ENCODE measurements around the gene APOBR.
"Not testable (repeated sequence)": the region's sequence is repeated elsewhere in the genome, so short reads cannot be mapped to it uniquely, and the experiment has no call there.

APOBR gene

GRCh38 chr16:28527985-28528384 is 33.5 kb downstream of the APOBR start:
- no peak for DNase-seq

- no peak for DNase-seq
Measured at GRCh38 chr16:28528463-28528867, 34.0 kb downstream of the APOBR start.

- DNase-seq: no peak
Measured at GRCh38 chr16:28529124-28529523, 34.7 kb downstream of the APOBR start.

- DNase-seq: no peak
Measured at GRCh38 chr16:28531777-28532744, 37.6 kb downstream of the APOBR start.

DNA sequence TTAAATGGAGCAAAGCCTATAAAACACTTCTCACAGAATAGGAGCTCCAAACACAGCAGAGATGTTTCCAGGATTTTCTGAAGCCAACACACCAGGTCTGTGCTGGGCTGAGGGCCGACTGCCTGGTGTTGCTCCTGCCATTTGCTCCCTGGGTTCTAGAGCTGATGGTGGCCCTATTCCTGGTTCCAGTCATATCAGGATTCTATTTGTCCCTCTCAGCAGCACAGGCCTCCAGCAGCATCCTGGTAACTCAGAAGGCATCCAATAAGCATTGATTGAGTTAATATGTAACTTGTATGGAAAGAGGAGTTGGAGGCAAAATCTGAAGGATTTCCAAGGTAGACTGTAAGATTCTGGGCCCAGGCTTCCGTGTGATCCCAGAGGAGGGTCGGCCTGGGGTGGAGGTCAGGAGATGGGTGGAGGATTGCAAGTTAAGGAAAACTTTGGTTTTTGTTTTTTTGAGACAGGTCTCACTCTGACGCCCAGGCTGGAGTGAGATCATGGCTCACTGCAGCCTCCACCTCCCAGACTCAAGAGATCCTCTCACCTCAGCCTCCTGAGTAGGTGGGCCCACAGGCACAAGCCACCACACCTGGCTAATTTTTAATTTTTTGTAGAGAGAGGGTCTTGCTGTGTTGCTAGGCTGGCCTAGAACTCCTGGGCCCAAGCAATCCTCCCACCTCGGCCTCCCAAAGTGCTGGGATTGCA is 38.7 kb downstream of the APOBR start:
- no peak for DNase-seq

DNA sequence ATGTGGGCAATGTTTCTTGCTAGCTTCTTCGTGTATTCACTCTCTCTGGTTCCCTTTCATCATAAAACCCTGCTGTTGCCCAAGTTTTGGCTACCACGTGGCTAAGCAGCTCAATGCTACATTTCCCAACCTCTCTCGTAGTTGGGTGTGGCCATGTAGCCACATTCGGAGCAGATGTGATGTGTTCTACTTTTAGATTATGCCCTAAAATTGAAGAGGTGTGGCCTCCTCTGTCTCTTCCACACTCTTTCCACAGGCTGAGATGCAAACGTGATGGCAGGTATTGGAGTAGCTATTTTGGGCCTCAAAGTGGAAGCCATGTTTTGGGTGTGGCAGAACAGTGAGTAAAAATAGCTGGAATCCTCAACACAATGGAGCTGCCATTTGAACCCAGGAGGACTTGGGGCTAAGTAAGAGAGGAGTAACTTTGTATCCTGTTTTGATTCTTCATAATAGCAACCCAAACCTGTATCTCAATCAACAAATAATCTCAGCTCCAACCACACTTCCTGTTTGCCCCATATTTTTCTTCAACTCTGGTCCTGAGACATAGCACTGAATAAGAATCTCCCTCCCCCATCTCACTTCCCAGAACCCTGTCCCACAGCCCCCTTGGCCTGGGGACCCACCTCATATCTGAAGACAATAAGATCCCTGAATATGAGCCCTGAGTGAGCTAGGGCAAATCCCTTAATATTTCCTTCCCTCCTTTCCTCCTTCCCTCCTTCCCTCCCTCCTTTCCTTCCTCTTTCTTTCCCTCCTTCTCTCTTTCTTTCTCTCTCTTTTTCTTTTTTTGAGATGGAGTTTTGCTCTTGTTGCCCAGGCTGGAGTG is 40.3 kb downstream of the APOBR start:
- peak; percentile 54 for DNase-seq

- no peak for DNase-seq
Measured at GRCh38 chr16:28537076-28537475, 42.6 kb downstream of the APOBR start.

DNA sequence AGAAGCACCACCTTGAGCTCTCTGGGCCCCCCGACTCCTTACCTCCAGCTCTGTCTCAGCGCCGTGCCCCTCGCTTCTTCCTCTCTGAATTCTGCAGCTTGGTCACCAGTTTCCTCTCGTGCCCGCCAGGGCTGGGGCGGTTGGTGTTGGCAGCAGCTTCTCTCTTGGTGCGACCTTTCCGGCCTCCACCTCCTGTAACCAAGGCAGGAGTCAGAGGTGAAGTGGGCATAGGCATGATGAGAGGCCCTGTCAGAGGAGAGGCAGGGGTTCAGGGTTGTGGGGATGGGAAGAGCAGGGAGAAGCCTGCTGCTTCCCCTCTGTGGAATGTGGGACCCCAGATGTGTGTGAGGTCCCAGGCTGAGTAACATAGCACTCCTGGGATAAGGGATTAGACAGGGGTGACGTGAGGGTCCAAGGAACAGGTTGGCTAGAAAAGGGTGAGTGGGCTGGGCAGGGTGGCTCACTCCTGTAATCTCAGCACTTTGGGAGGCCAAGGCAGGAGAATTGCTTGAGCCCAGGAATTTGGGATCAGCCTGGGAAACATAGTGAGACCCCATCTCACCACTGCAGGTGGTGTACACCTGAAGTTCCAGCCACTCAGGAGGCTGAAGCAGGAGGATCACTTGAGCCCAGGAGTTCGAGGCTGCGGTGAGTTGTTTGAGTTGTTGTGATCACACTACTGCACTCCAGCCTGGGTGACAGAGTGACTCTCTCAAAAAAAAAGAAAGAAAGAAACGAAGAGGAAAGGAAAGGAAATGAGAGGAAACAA is 43.7 kb downstream of the APOBR start:
- DNase-seq: no peak

DNA sequence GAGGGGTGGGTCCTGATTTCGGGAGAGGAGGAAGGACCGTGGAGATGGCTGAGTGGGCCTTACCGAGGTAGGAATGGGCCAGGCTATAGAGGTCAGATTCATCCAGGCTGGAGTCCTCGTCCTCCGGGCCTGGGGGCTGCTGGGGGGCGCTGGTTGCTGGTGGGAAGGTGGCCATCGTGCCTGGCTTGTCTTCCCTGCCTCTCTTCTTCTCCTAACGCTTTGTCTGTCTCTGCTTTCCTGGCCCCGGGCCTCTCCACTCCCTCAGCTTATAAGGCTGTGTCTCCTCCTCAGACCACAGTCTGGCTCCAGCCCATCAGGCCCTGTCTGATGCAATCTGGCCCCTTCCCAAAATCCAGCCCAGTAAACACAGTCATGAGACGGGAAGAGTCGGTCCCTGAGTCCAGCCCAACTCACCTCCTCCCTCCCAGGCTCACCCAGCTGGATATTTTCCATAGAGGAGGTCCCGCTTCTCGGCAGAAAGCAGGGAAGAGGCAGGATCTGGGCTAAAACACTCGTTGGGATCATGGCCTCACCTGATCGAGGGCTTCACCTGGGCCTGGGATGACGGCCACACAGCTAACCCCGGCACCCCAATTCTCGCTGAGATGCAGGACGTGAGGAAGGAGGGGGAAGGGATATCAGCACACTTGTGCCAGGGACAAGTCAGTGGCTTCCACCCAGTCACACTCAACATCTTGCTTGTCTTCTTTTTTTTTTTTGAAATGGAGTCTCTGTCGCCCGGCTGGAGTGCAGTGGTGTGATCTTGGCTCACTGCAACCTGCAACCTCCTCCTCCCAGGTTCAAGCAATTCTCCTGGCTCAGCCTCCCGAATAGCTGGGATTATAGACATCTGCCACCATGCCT is 44.5 kb downstream of the APOBR start, which contains the start of gene NUPR1:
NUPR1 (minus strand) TSS at position 242 of the 864 bp plus-strand sequence; CDS start at position 175, 67 bp downstream.
- no peak for DNase-seq

- no peak for DNase-seq
Measured at GRCh38 chr16:28540346-28540745, 45.9 kb downstream of the APOBR start.

DNA sequence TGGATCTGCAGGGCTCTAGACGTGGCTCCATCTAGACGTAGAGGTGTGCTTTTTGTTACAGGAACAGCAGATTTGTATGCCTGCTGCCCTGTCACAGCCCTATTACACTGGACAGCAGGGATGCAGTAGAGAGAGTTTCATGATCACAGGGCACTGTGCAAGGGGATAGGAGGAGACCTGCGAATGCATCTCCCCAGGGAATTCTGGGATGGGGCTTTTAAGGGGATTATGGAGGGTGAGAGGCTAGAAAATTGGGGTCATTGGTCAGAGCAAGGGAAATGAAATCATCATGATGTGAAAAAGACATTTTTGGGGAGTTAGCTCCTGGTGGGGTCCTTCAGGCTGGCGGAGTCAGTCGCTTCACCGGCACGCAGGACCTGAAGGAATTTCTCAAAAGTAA is 48.2 kb downstream of the APOBR start:
- no peak for DNase-seq

- peak; percentile 27 for DNase-seq
Measured at GRCh38 chr16:28543072-28543471, 48.6 kb downstream of the APOBR start.

DNA sequence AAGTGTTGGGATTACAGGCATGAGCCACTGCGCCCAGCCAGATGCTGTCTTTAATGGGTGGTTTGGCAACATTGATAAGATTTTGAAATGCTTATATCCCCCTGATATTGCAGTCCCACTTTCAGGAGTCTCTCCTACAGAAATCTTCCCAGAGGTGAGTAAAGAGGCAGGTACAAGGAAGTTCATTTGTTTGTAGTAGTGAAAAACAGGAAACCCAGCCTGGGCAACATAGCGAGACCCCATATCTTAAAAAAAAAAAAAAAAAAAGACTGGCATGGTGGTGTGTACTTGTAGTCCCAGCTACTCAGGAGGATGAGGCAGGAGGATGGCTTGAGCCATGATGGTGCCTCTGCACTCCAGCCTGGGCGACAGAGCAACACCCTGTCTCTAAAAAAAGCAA is 50.6 kb downstream of the APOBR start:
- no peak for DNase-seq

GRCh38 chr16:28545964-28546363 is 51.5 kb downstream of the APOBR start:
- not testable (repeated sequence) for DNase-seq

DNA sequence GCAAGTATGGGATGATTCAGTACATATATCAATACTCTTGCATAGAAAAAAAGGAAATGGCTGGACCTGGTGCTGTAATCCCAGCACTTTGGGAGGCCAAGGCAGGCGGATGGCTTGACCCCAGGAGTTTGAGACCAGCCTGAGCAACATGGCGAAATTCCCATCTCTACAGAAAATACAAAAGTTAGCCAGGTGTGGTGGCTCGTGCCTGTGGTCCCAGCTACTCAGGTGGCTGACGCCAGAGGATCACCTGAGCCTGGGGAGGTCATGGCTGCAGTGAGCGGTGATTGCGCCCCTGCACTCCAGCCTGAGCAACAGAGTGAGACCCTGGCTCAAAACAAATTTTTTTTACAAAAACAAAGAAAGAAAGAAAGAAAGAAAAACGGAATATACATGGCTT is 52.2 kb downstream of the APOBR start:
- DNase-seq: no peak

DNA sequence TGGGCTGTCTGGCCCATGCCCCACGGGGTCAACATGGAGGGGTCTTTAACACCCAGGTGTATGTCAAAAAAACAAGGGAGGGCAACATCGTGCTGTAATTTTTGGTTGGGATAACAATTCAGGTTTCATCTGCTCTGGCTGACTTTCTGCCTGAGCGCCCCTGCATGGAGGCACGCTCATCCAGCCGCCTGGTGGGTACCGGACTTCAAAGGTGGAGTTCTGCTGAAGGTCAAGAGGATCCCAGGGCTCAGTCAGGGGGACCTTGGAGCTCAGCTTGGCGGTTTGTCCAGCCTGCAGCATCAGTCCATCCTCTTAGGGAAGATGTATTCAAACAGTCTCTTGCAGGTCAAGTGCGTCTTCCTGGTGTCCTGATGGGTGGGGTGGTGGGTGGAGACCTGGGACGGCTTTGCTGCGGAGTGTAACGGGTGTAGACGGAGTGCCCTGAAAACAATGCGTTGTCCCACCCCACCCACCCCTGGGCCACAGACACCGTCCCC is 53.9 kb downstream of the APOBR start:
- no peak for DNase-seq

All from hematopoietic multipotent progenitor cell treated with erythropoietin and hydrocortisone succinate and interleukin-3 and kit ligand, for 8 days (in vitro differentiated cells).